Measurements from ENCODE around the gene ARHGAP15.

DNA sequence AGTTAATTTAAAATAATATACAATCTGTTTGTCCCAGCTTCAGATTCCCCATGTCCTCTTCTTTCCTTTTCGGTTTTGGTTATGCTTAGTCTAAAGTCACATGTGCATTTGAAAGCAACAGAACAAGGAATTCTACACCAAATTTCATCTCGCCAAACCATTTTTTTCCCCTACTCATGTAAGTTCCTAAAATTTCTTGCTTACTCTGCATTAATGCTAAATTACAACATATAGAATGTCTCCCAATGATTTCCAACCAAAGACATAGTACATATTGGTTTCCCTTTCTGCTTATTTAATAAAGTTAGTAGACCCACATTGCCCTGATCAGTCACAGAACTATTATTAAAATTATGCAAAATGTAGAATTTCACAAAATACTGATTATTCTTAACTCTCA lies 212.3 kb downstream of the ARHGAP15 start:
- TF ChIP-seq, protein P1, sequence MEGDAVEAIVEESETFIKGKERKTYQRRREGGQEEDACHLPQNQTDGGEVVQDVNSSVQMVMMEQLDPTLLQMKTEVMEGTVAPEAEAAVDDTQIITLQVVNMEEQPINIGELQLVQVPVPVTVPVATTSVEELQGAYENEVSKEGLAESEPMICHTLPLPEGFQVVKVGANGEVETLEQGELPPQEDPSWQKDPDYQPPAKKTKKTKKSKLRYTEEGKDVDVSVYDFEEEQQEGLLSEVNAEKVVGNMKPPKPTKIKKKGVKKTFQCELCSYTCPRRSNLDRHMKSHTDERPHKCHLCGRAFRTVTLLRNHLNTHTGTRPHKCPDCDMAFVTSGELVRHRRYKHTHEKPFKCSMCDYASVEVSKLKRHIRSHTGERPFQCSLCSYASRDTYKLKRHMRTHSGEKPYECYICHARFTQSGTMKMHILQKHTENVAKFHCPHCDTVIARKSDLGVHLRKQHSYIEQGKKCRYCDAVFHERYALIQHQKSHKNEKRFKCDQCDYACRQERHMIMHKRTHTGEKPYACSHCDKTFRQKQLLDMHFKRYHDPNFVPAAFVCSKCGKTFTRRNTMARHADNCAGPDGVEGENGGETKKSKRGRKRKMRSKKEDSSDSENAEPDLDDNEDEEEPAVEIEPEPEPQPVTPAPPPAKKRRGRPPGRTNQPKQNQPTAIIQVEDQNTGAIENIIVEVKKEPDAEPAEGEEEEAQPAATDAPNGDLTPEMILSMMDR (IDR thresholded peaks at IDR 0.05; ENCODE audit: insufficient read depth, low read length), result no peak
- no peak for TF ChIP-seq POLR2AphosphoS5 (IDR thresholded peaks at IDR 0.05; ENCODE audit: low read depth)
- TF ChIP-seq, protein P2, sequence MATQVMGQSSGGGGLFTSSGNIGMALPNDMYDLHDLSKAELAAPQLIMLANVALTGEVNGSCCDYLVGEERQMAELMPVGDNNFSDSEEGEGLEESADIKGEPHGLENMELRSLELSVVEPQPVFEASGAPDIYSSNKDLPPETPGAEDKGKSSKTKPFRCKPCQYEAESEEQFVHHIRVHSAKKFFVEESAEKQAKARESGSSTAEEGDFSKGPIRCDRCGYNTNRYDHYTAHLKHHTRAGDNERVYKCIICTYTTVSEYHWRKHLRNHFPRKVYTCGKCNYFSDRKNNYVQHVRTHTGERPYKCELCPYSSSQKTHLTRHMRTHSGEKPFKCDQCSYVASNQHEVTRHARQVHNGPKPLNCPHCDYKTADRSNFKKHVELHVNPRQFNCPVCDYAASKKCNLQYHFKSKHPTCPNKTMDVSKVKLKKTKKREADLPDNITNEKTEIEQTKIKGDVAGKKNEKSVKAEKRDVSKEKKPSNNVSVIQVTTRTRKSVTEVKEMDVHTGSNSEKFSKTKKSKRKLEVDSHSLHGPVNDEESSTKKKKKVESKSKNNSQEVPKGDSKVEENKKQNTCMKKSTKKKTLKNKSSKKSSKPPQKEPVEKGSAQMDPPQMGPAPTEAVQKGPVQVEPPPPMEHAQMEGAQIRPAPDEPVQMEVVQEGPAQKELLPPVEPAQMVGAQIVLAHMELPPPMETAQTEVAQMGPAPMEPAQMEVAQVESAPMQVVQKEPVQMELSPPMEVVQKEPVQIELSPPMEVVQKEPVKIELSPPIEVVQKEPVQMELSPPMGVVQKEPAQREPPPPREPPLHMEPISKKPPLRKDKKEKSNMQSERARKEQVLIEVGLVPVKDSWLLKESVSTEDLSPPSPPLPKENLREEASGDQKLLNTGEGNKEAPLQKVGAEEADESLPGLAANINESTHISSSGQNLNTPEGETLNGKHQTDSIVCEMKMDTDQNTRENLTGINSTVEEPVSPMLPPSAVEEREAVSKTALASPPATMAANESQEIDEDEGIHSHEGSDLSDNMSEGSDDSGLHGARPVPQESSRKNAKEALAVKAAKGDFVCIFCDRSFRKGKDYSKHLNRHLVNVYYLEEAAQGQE (IDR thresholded peaks at IDR 0.05; ENCODE audit: insufficient replicate concordance, low read depth), result no peak

Data from HL-60 (cell line).